ENCODE data around the gene EPDR1. TPM values are rescaled to one million over a fixed set of nuclear protein-coding genes. Genes with fewer than 3 reads are reported as not detected.

Gene EPDR1
- total RNA-seq, 4 donors from 2014 or later = 24.9 to 35.5 (median 30.7) TPM

DNA sequence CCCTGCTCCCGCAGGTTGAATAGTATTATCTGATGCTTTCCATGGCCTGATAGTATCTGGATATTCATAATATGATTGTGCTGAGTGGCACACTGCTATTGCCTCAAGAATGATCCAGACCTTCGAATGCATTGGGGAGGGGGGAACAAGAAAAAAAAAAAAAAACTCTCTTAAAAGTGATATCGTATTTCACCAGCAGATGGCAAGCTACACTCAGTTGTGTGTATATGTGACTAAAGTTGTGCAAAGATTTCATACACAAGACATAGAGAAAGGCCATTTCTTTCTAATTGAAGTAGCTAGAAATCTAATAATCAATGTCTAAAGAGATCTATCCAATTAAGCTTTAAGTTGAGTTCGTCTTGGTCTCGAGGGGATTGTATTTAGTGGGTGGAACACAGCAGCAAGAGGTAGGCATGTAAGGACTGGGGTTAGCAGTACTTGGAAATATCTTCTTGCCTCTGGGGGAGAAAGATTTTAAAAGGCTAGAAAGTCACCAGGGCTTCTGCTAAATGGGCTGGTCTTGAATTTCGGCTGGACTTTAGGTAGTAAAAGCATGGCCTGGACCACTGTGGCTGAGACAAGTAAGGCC, 19.1 kb upstream of the EPDR1 start:
- intact Hi-C loops (cut with DNase I) = loop anchor here (5.0 kb wide), 1 partner anchor 206 kb away; no protein-coding TSS in a partner anchor
- Histone ChIP-seq H3K4me1 (peaks cover 11 to 21% (median 16%) of the 10 kb centered on the region in 4 donors), H3K27ac (replicated peaks in 1 of 4) (peak overlapping the region in 1 of 4 donors; percentile 30), H3K4me3 (no peak overlapping the region), H3K9me3 (no peaks in the 10 kb centered on the region), H3K36me3 (no peaks in the 10 kb centered on the region), H3K27me3 (no peaks in the 10 kb centered on the region)
- DNase-seq (ENCODE audit: extremely low spot score) = no peak
- WGBS = 15% methylated on average over 6 of the region's 6 CpGs
- no peak for TF ChIP-seq POLR2A (IDR thresholded peaks at IDR 0.05; ENCODE audit: low read depth)
- no peak for TF ChIP-seq EP300 (IDR thresholded peaks at IDR 0.05)
- no peak for TF ChIP-seq POLR2AphosphoS5 (IDR thresholded peaks at IDR 0.05)
- TF ChIP-seq, protein P1, sequence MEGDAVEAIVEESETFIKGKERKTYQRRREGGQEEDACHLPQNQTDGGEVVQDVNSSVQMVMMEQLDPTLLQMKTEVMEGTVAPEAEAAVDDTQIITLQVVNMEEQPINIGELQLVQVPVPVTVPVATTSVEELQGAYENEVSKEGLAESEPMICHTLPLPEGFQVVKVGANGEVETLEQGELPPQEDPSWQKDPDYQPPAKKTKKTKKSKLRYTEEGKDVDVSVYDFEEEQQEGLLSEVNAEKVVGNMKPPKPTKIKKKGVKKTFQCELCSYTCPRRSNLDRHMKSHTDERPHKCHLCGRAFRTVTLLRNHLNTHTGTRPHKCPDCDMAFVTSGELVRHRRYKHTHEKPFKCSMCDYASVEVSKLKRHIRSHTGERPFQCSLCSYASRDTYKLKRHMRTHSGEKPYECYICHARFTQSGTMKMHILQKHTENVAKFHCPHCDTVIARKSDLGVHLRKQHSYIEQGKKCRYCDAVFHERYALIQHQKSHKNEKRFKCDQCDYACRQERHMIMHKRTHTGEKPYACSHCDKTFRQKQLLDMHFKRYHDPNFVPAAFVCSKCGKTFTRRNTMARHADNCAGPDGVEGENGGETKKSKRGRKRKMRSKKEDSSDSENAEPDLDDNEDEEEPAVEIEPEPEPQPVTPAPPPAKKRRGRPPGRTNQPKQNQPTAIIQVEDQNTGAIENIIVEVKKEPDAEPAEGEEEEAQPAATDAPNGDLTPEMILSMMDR (IDR thresholded peaks at IDR 0.05) = peak; percentile 43 to 65 (median 57)

DNA sequence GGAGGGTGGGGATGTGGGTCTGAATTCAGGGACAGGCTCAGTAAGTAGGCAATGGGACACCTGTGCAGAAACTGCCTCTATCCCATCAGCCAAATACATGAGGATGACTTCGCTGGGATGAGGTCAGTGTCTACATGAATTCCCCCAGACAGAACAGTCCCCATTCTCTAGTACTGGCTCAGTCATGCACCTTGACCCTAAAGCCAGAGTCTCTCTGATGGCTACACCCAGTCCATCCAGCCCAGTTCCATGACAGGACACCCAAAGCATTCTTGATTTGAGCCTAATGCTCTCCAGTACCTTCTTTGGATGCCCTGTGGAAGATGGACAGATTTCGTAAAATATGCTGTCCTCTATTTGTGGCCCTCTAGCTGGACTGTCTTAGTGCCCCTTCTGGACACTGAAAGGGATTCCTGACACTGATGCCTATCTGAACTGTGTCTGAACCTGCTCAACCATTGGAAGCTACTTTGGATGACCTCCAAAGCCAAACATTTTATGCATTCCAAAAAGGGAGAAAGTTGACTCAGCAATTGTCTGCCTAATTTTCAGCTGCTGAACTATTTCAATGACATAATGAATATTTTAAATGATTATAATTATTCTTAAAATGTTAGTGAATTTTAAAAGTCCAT, 18.4 kb upstream of the EPDR1 start:
- H3K27me3 ChIP-seq = no peaks in the 10 kb centered on the region
- no peaks in the 10 kb centered on the region for H3K36me3 ChIP-seq
- H3K4me1 ChIP-seq = peaks cover 11 to 21% (median 16%) of the 10 kb centered on the region in 4 donors
- peak overlapping the region in 1 of 4 donors; percentile 30 for H3K27ac ChIP-seq (replicated peaks in 1 of 4)
- no peak for DNase-seq (ENCODE audit: extremely low spot score)
- intact Hi-C loops (cut with DNase I) = loop anchor here (5.0 kb wide), 1 partner anchor 205 kb away; no protein-coding TSS in a partner anchor
- no peak overlapping the region for H3K4me3 ChIP-seq
- no peaks in the 10 kb centered on the region for H3K9me3 ChIP-seq
- WGBS = 86% methylated on average over 2 of the region's 2 CpGs
- TF ChIP-seq POLR2A (IDR thresholded peaks at IDR 0.05; ENCODE audit: low read depth) (no peak), POLR2AphosphoS5 (IDR thresholded peaks at IDR 0.05) (peak in 1 of 2 donors; percentile 22)

GRCh38 chr7:37908221-37908788, 12.1 kb upstream of the EPDR1 start:
- intact Hi-C loops (cut with DNase I) = no loop called here
- Histone ChIP-seq H3K4me3 (no peak overlapping the region), H3K9me3 (no peaks in the 10 kb centered on the region), H3K36me3 (peaks cover 0 to 5% (median 2%) of the 10 kb centered on the region in 4 donors), H3K27me3 (no peaks in the 10 kb centered on the region), H3K4me1 (no peaks in the 10 kb centered on the region), H3K27ac (replicated peaks in 1 of 4) (no peak overlapping the region)
- DNase-seq (ENCODE audit: extremely low spot score) = no peak
- 90% methylated on average over 1 of the region's 1 CpG for whole genome bisulfite sequencing
- TF ChIP-seq POLR2A (IDR thresholded peaks at IDR 0.05; ENCODE audit: low read depth) (no peak), POLR2AphosphoS5 (IDR thresholded peaks at IDR 0.05) (no peak), EP300 (IDR thresholded peaks at IDR 0.05) (no peak)
- TF ChIP-seq, protein P1 (IDR thresholded peaks at IDR 0.05) = no peak

- H3K36me3 ChIP-seq = peaks cover 0 to 5% (median 0%) of the 10 kb centered on the region in 4 donors
- no peaks in the 10 kb centered on the region for H3K9me3 ChIP-seq
- peaks cover 13 to 32% (median 27%) of the 10 kb centered on the region in 4 donors for H3K4me1 ChIP-seq
- no peak for DNase-seq (ENCODE audit: extremely low spot score)
- H3K4me3 ChIP-seq = no peak overlapping the region
- no peak for TF ChIP-seq POLR2A (IDR thresholded peaks at IDR 0.05; ENCODE audit: low read depth)
- 47% methylated on average over 2 of the region's 2 CpGs for WGBS
- H3K27ac ChIP-seq (replicated peaks in 1 of 4) = peak overlapping the region in 1 of 4 donors; percentile 15
- H3K27me3 ChIP-seq = peaks cover 0 to 13% (median 0%) of the 10 kb centered on the region in 4 donors
- intact Hi-C loops (cut with DNase I) = no loop called here
Measured at GRCh38 chr7:37912756-37913155, 7.7 kb upstream of the EPDR1 start.

GRCh38 chr7:37915438-37915837, 5.0 kb upstream of the EPDR1 start:
- intact Hi-C loops (cut with DNase I) = no loop called here
- peak overlapping the region; percentile 59 to 72 (median 62) for H3K4me3 ChIP-seq
- H3K27ac ChIP-seq (replicated peaks in 1 of 4) = peak overlapping the region; percentile 64 to 81 (median 72)
- no peaks in the 10 kb centered on the region for H3K9me3 ChIP-seq
- H3K36me3 ChIP-seq = no peaks in the 10 kb centered on the region
- TF ChIP-seq EP300 (IDR thresholded peaks at IDR 0.05) (no peak), POLR2AphosphoS5 (IDR thresholded peaks at IDR 0.05) (no peak), POLR2A (IDR thresholded peaks at IDR 0.05; ENCODE audit: low read depth) (no peak)
- TF ChIP-seq, protein P1 (IDR thresholded peaks at IDR 0.05) = no peak
- WGBS = 18% methylated on average over 5 of the region's 5 CpGs
- H3K27me3 ChIP-seq = peaks cover 0 to 15% (median 0%) of the 10 kb centered on the region in 4 donors
- DNase-seq (ENCODE audit: extremely low spot score) = no peak
- peaks cover 17 to 38% (median 34%) of the 10 kb centered on the region in 4 donors for H3K4me1 ChIP-seq
